Activated CD8-positive, alpha-beta memory T cell treated with anti-CD3 and anti-CD28 coated beads, Interleukin-2, amount 50 U/mL, for 48 hours (primary cell): ENCODE data around the gene PLD4.
A peak's percentile ranks its signal among the peaks of the same experiment; 100 is the strongest.
"Not testable (repeated sequence)": the region's sequence is repeated elsewhere in the genome, so short reads cannot be mapped to it uniquely, and the experiment has no call there.

ENCODE experiments used
- DNase-seq: peaks from one replicate; pipeline ENCODE4 v3.0.0-alpha.2; 2020

PLD4 gene

GRCh38 chr14:104900639-104901512, 23.8 kb upstream of the PLD4 start:
- DNase-seq, result no peak

- no peak for DNase-seq
Measured at GRCh38 chr14:104903990-104904389, 20.7 kb upstream of the PLD4 start.

- DNase-seq, result not testable (repeated sequence)
Measured at GRCh38 chr14:104904650-104905578, 19.8 kb upstream of the PLD4 start.

- not testable (repeated sequence) for DNase-seq
Measured at GRCh38 chr14:104905579-104905933, 19.1 kb upstream of the PLD4 start.

GRCh38 chr14:104908303-104908702, 16.4 kb upstream of the PLD4 start:
- DNase-seq, result no peak

GRCh38 chr14:104912053-104912452, 12.6 kb upstream of the PLD4 start:
- DNase-seq, result no peak

GRCh38 chr14:104913435-104913834, 11.2 kb upstream of the PLD4 start:
- no peak for DNase-seq

- DNase-seq, result no peak
Measured at GRCh38 chr14:104917116-104917515, 7.6 kb upstream of the PLD4 start.

- no peak for DNase-seq
Measured at GRCh38 chr14:104917993-104918392, 6.7 kb upstream of the PLD4 start.

GRCh38 chr14:104919152-104919992, 5.3 kb upstream of the PLD4 start:
- not testable (repeated sequence) for DNase-seq

GRCh38 chr14:104919993-104920315, 4.7 kb upstream of the PLD4 start:
- no peak for DNase-seq

GRCh38 chr14:104923640-104924420, 849 bp upstream of the PLD4 start:
- no peak for DNase-seq

- DNase-seq, result no peak
Measured at GRCh38 chr14:104925214-104925854, 655 bp downstream of the PLD4 start.

- DNase-seq, result no peak
Measured at GRCh38 chr14:104925855-104926609, 1.4 kb downstream of the PLD4 start.

GRCh38 chr14:104926619-104927431, 2.1 kb downstream of the PLD4 start:
- no peak for DNase-seq

- DNase-seq, result no peak
Measured at GRCh38 chr14:104927432-104927816, 2.7 kb downstream of the PLD4 start.

- no peak for DNase-seq
Measured at GRCh38 chr14:104927901-104928300, 3.2 kb downstream of the PLD4 start.

GRCh38 chr14:104928391-104929133, 3.9 kb downstream of the PLD4 start:
- DNase-seq, result peak; percentile 40
